LHCN-M2 (cell line): ENCODE measurements around the gene PLEKHF1. TPM values are rescaled to one million over a fixed set of nuclear protein-coding genes. Genes with fewer than 3 reads are reported as not detected.
"Not testable (repeated sequence)": the region's sequence is repeated elsewhere in the genome, so short reads cannot be mapped to it uniquely, and the experiment has no call there.

ENCODE experiments used
- DNase-seq: peaks from one replicate; pipeline ENCODE4 v3.0.0-alpha.2; 2012; ENCODE audit warnings: low read depth
- total RNA-seq: library from RNA; depleted of rRNA; stranded (reverse); fragments of >200 nt; gene quantifications from 2 replicates; pipeline ENCODE4 v1.2.3, GENCODE V29; 2014

PLEKHF1 gene
- total RNA-seq, 1 experiment from 2014 or later: 15.2 TPM

- no peak for DNase-seq
These were observed 1.2 kb upstream of the PLEKHF1 start for GRCh38 chr19:29663861-29664752.

GRCh38 chr19:29664753-29665214 is 477 bp upstream of the PLEKHF1 start:
- no peak for DNase-seq

DNA sequence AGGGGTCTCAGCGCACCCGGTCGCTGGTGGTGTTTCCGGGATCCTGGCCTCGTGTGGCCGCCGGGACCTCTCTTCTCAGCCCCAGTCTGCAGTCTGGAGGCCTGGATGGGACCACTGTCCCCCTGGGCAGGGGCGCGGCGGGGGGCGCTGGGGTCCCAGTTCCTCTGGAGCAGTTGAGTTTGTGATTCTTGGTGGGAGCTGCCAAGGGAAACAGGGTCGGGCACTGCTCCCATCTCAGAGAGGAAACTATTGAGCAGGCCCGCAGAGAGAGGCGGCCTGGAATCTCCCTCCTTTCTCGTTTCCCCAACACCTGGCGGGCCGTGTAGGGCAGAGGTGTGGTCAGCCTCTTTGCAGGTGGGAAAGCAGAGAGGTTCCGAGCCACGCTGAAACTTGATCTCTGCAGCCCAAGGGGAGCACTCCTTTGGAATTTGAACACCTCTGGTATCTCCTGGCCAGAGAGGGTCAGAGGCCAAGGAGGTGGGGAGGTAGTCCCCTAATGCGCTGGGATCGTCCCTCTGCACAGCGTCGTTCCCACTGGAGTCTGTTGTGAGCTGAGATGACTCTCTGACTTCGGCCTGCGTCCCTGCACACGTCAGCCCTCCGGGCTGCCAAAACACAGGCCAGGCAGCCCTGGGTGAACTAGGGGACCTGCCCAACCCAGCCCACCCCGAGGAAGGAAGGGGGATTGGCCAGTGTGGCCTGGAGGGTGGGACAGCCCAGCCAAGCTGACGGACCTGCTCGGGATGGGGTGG is 741 bp downstream of the PLEKHF1 start:
- DNase-seq: peak; percentile 38

GRCh38 chr19:29666578-29667386 is 1.5 kb downstream of the PLEKHF1 start:
- DNase-seq: peak; percentile 60

GRCh38 chr19:29667387-29667783 is 2.1 kb downstream of the PLEKHF1 start:
- DNase-seq: no peak

GRCh38 chr19:29667901-29668341 is 2.7 kb downstream of the PLEKHF1 start:
- DNase-seq: no peak

- no peak for DNase-seq
These were observed 3.7 kb downstream of the PLEKHF1 start for GRCh38 chr19:29668746-29669609.

- no peak for DNase-seq
These were observed 5.0 kb downstream of the PLEKHF1 start for GRCh38 chr19:29670255-29670654.

DNA sequence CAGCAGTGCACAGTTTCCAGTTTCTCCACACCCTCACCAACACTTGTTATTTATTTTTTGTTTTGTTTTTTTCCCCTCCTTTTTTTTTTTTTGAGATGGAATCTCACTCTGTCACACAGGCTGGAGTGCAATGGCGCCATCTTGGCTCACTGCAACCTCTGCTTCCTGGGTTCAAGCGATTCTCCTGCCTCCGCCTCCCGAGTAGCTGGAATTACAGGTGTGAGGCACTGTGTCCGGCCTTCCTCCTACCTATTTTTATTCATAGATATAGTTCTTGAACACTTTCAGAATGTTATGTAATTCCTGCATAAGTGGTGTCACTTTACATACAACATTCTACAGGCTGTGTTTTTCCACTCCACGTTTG is 5.7 kb downstream of the PLEKHF1 start:
- not testable (repeated sequence) for DNase-seq

DNA sequence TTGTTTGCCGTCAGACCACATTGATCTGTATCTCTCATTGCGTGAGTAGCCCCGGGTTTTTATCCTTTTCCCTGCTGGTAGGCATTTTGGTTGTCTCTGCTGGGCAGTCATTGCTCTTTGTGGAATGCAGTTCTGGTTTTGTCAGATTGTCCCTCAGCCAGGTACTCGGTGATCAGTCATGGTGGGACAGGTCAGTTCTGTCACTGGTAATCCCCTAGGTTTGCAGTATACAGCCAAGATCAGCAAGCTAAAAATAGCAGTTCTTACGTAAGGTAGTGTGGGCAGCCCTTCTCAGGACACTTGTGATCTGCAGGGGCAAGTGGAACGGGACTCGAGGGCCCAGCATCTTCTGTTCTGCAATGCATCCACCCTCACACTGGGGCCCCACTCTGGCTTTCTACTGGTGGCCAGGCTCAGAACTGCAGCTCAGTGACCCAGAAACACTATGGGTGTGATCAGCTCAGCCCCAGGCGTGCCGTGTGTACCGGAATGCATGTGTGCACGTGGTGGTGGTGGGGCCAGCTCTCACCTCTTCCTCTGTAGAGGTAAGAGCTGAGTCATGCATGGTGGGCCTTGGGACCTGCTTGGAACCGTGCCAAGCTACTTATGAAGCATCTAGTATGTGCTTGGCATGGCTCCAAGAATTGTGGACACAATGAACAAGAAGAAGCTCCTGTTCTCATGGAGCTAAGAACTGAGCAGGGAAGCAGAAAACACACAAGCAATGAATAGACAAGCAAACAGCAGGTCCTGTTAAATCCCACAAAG is 6.3 kb downstream of the PLEKHF1 start:
- no peak for DNase-seq

GRCh38 chr19:29672319-29672932 is 7.2 kb downstream of the PLEKHF1 start:
- DNase-seq: no peak

- DNase-seq: no peak
These were observed 7.7 kb downstream of the PLEKHF1 start for GRCh38 chr19:29672933-29673336.

DNA sequence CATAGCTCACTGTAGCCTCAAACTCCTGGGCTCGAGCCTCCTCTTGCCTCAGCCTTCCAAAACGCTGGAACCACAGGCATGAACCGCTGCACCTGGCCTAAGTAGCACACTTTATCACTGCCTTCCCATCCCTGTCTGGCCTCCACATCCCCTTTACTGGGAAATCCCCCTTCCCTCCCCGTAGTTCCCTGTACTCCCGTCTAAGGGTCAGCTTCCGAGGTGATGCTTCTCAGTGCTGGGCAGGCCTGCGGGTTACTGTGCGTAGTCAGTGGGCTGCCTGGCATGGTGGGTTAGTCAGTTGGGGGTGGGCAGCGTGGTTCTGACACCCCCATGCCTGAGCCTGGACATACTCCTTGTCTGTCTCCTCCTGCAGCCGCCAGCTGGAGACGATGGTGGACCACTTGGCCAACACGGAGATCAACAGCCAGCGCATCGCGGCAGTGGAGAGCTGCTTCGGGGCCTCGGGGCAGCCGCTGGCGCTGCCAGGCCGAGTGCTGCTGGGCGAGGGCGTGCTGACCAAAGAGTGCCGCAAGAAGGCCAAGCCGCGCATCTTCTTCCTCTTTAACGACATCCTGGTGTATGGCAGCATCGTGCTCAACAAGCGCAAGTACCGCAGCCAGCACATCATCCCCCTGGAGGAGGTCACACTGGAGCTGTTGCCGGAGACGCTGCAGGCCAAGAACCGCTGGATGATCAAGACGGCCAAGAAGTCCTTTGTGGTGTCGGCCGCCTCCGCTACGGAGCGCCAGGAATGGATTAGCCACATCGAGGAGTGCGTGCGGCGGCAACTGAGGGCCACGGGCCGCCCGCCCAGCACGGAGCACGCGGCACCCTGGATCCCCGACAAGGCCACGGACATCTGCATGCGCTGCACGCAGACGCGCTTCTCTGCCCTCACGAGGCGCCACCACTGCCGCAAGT is 8.4 kb downstream of the PLEKHF1 start:
- no peak for DNase-seq

DNA sequence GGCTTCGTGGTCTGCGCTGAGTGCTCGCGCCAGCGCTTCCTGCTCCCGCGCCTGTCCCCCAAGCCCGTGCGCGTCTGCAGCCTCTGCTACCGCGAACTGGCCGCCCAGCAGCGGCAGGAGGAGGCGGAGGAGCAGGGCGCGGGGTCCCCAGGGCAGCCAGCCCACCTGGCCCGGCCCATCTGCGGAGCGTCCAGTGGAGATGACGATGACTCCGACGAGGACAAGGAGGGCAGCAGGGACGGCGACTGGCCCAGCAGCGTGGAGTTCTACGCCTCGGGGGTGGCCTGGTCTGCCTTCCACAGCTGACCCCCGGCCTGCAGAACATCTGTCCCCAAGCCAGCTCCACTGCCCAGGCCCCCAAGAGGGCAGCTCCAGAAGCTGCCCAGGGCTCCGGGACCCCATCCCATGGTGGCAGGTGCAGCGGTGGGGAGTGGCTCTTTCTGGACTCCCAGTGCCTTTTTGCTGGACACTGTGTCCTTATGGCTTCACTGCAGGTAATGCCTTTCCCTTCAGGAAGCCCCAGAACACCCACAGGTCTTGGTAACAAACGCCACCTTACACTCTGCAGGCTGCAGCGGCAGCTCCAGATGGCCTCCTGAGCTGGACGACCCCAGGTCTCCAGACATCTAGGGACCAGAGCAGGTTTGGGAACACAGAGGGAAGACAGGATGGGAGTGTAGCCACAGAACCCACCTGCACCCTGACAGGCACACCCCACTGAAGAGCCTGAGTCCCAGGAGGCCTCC is 9.3 kb downstream of the PLEKHF1 start:
- no peak for DNase-seq

- DNase-seq: no peak
These were observed 9.9 kb downstream of the PLEKHF1 start for GRCh38 chr19:29675120-29675649.

GRCh38 chr19:29675650-29676186 is 10.5 kb downstream of the PLEKHF1 start:
- no peak for DNase-seq

GRCh38 chr19:29676586-29676985 is 11.3 kb downstream of the PLEKHF1 start:
- DNase-seq: no peak
